B cell (primary cell): ENCODE results near the gene IRF2BP1. TPM values are rescaled to one million over a fixed set of nuclear protein-coding genes. Genes with fewer than 3 reads are reported as not detected.

Source experiments
- ATAC-seq: fragments of 200-7000 bp; cut with Tn5 transposase; one replicate; pipeline ENCODE4 v1.10.0; 2021; ENCODE audit warnings: low read depth, mild to moderate bottlenecking, moderate number of reproducible peaks, moderate library complexity
- CTCF ChIA-PET: fragments of 350-600 bp; sonication (Branson Sonifier 250); formaldehyde crosslinking; loops from one replicate; lab custom pipeline; 2021; ENCODE audit warnings: antibody characterized with exemption, inconsistent platforms; lab: Charles Lee
- POLR2A ChIA-PET: fragments of 350-600 bp; sonication (Branson Sonifier 250); formaldehyde crosslinking; loops from one replicate; lab custom pipeline; 2021; ENCODE audit warnings: antibody characterized with exemption; lab: Charles Lee
- DNase-seq: peaks from one replicate; pipeline ENCODE4 v3.0.0; 2013
- H2AFZ ChIP-seq: 2 replicates; pipeline ENCODE4 v1.6.1; 2012; ENCODE audit warnings: mild to moderate bottlenecking, low read depth, low read length; ENCODE audit not compliant: insufficient read depth, poor library complexity, severe bottlenecking
- H3K27ac ChIP-seq, 2 donors: 1 replicate in 1 of 2; 2 replicates in 1 of 2; pipeline ENCODE4 v1.5.1; 2012 to 2013; ENCODE audit warnings: low read length in 2 of 2, mild to moderate bottlenecking in 2 of 2, moderate library complexity in 1 of 2
- H3K27me3 ChIP-seq, 4 experiments: fragments of 200-600 bp in 1 of 4; sonication (generic) in 1 of 4; replicated peaks in 1 of 4; 1 replicate in 2 of 4; 2 replicates in 2 of 4; pipeline versions ENCODE4 v1.6.1 to v1.7.0; 2013 to 2016; ENCODE audit warnings: low read length in 3 of 4, mild to moderate bottlenecking in 2 of 4, mixed read lengths in 1 of 4, moderate library complexity in 1 of 4; ENCODE audit not compliant: insufficient read depth in 4 of 4, control insufficient read depth in 3 of 4; ENCODE audit errors: control extremely low read depth in 1 of 4
- H3K36me3 ChIP-seq, 2 experiments: replicated peaks in 1 of 2; 1 replicate in 1 of 2; 2 replicates in 1 of 2; pipeline versions ENCODE4 v1.6.1 to v1.7.1; 2013; ENCODE audit warnings: low read length in 1 of 2; ENCODE audit not compliant: insufficient read depth in 2 of 2, control insufficient read depth in 1 of 2; ENCODE audit errors: control extremely low read depth in 1 of 2, extremely low read depth in 1 of 2
- H3K4me1 ChIP-seq, 2 donors: fragments of 200-600 bp in 1 of 2; sonication (generic) in 1 of 2; 1 replicate in 1 of 2; 2 replicates in 1 of 2; pipeline versions ENCODE4 v1.5.1 to v1.6.1; 2013 to 2017; ENCODE audit warnings: low read length in 2 of 2; ENCODE audit not compliant: control insufficient read depth in 2 of 2, insufficient read depth in 2 of 2
- H3K4me2 ChIP-seq: replicated peaks from 2 replicates; pipeline ENCODE3; 2012; ENCODE audit warnings: mild to moderate bottlenecking, low read depth, low read length; ENCODE audit not compliant: poor library complexity, severe bottlenecking
- H3K4me3 ChIP-seq, 5 experiments: fragments of 200-600 bp in 1 of 5; sonication (generic) in 1 of 5; 1 replicate in 3 of 5; 2 replicates in 2 of 5; pipeline versions ENCODE4 v1.5.1 to v1.7.0; 2011 to 2016; ENCODE audit warnings: low read length in 4 of 5, mild to moderate bottlenecking in 4 of 5, low read depth in 2 of 5, control low read depth in 1 of 5, moderate library complexity in 1 of 5; ENCODE audit not compliant: insufficient read depth in 1 of 5; ENCODE audit errors: control extremely low read depth in 1 of 5, extremely low read depth in 1 of 5
- H3K79me2 ChIP-seq: fragments of 200-600 bp; sonication (generic); one replicate; pipeline ENCODE4 v1.6.0; 2016; ENCODE audit warnings: low read length; ENCODE audit not compliant: control insufficient read depth, insufficient read depth
- H3K9ac ChIP-seq: fragments of 200-600 bp; sonication (generic); 2 replicates; pipeline ENCODE4 v1.6.1; 2017; ENCODE audit warnings: mild to moderate bottlenecking, low read length, moderate library complexity
- H3K9me3 ChIP-seq, 3 donors: one replicate each; pipeline versions ENCODE4 v1.6.1 to v1.7.1; 2013; ENCODE audit warnings: low read length in 2 of 3; ENCODE audit not compliant: control insufficient read depth in 2 of 3, insufficient read depth in 1 of 3; ENCODE audit errors: control extremely low read depth in 1 of 3
- H4K20me1 ChIP-seq: 2 replicates; pipeline ENCODE4 v1.6.0; 2012; ENCODE audit warnings: mild to moderate bottlenecking, low read length; ENCODE audit not compliant: insufficient read depth, control insufficient read depth, poor library complexity, severe bottlenecking
- H3K27ac Mint-ChIP-seq: one replicate; pipeline ENCODE4 v1.8.0; 2021; ENCODE audit warnings: mixed read lengths
- H3K27me3 Mint-ChIP-seq: one replicate; pipeline ENCODE4 v1.8.0; 2021; ENCODE audit warnings: mixed read lengths
- H3K4me1 Mint-ChIP-seq: one replicate; pipeline ENCODE4 v1.8.0; 2021; ENCODE audit warnings: mixed read lengths
- H3K4me3 Mint-ChIP-seq: one replicate; pipeline ENCODE4 v1.8.0; 2021; ENCODE audit warnings: mixed read lengths
- H3K9me3 Mint-ChIP-seq: one replicate; pipeline ENCODE4 v1.8.0; 2022; ENCODE audit warnings: mixed read lengths; ENCODE audit not compliant: insufficient read depth
- EZH2 ChIP-seq: IDR thresholded peaks from 2 replicates; pipeline ENCODE4 v1.6.1; 2012; ENCODE audit warnings: borderline replicate concordance, low read depth, mild to moderate bottlenecking, moderate library complexity, low read length; ENCODE audit not compliant: insufficient read depth, poor library complexity, severe bottlenecking
- WGBS: methylation state at CpG from one replicate; pipeline ENCODE4 v1.1.5; 2013; ENCODE audit warnings: missing lambda C conversion rate; ENCODE audit not compliant: insufficient coverage; 5-methylcytosine and 5-hydroxymethylcytosine counted together
- intact Hi-C: fragments of 100-400 bp; cut with micrococcal nuclease; formaldehyde crosslinking; loops from one replicate; pipeline ENCODE4 v1.10.0; 2022
- polyA plus RNA-seq: library from polyadenylated mRNA; depleted of rRNA; stranded (reverse); fragments of >200 nt; gene quantifications from 2 replicates; pipeline ENCODE4 v1.2.3, GENCODE V29; 2012
- total RNA-seq, 2 donors: library from RNA; stranded (reverse); fragments of 120-200 nt in 1 of 2; gene quantifications; 1 replicate in 1 of 2; 2 replicates in 1 of 2; pipeline versions ENCODE4 v1.2.3 to v1.2.4, GENCODE V29; 2013 to 2022
- TF ChIP-seq, protein P1 (sequence below): fragments of 200-600 bp; IDR thresholded peaks from one replicate; pipeline ENCODE4 v1.8.0; 2022; ENCODE audit warnings: antibody characterized with exemption, mild to moderate bottlenecking

Gene IRF2BP1
- total and polyA plus RNA-seq, 2 donors (not counting 1 experiment from before 2014, with no cell fraction given), result 14.9 to 33.9 TPM

DNA sequence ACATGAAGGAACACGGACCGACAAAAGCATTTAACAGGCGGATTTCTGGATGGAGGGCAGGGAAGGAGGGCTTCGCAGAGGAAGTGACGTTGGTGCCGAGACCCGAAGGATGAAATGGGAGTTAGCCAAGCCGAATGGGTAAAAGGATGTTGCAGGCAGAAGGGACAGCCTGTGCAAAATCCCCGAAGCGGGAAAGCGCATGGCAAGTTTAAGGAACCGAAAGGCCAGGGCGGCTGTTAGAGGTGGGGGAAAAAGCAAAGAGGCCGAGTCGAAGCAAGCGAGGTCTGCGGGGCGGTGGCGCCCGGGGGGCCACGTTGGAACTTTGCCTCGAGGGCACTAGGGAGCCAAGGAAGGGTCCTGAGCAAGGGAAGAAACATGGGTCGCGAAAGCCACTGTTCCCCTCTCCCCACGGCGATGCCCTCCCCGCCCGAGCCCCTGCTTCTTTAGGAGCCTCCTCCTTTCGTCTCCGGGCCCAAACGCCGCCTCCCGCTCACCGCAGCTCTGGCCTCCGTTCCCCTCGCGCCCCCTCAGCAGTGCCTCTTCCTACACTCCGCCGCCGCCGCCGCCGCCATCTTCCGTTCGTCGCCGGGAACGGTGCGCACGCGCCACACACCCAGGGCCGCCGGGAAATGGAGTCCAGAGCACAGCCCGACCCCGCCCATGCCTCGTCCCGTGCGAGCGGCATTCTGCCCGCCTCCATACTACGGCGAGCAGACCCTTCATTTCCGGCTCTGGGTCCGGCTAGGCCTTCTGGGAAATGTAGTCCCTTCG is 23.2 kb downstream of the IRF2BP1 start, which contains the start of gene SYMPK:
Gene SYMPK (minus strand): TSS at position 584 of the 771 bp plus-strand sequence. CDS start 8,652 bp downstream, outside the sequence.
- Histone ChIP-seq H3K79me2 (peaks cover 45% of the 10 kb centered on the region), H2AFZ (peak within 1 kb of the TSS; percentile 86), H3K4me1 (peaks cover 27 to 33% of the 10 kb centered on the region in 2 donors), H3K9ac (peak within 1 kb of the TSS; percentile 77), H3K4me2 (peak within 1 kb of the TSS; percentile 95), H3K27ac (peak within 1 kb of the TSS; percentile 93 to 95), H3K36me3 (peaks cover 0 to 23% of the 10 kb centered on the region in 2 experiments), H3K4me3 (peak within 1 kb of the TSS; percentile 66 to 87 (median 83)), H3K9me3 (peaks cover 0 to 4% (median 0%) of the 10 kb centered on the region in 3 donors), H4K20me1 (peaks cover 14% of the 10 kb centered on the region), H3K27me3 (peaks cover 0 to 14% (median 6%) of the 10 kb centered on the region in 4 experiments)
- DNase-seq (peak; percentile 98), ATAC-seq (peak; percentile 95)
- Mint-ChIP-seq H3K27ac (peak within 1 kb of the TSS; percentile 98), H3K9me3 (no peaks in the 10 kb centered on the region), H3K4me3 (peak within 1 kb of the TSS; percentile 91), H3K4me1 (peaks cover 34% of the 10 kb centered on the region), H3K27me3 (peaks cover 10% of the 10 kb centered on the region)
- WGBS, result under 1% methylated on average over 65 of the region's 65 CpGs
- ChIA-PET POLR2A (interaction anchor here (0.6 to 2.0 kb wide), 8 partner anchors 22 to 170 kb away, joined by 3 to 9 read pairs (median 5); partner anchors contain the start of genes IRF2BP1, MYPOP, QPCTL and SIX5), CTCF (interaction anchor here (1.0 to 3.0 kb wide), 7 partner anchors 17 to 171 kb away, joined by 3 to 24 read pairs (median 8); partner anchors contain the start of genes IRF2BP1, MYPOP, SIX5 and SNRPD2)
- TF ChIP-seq, protein P1, sequence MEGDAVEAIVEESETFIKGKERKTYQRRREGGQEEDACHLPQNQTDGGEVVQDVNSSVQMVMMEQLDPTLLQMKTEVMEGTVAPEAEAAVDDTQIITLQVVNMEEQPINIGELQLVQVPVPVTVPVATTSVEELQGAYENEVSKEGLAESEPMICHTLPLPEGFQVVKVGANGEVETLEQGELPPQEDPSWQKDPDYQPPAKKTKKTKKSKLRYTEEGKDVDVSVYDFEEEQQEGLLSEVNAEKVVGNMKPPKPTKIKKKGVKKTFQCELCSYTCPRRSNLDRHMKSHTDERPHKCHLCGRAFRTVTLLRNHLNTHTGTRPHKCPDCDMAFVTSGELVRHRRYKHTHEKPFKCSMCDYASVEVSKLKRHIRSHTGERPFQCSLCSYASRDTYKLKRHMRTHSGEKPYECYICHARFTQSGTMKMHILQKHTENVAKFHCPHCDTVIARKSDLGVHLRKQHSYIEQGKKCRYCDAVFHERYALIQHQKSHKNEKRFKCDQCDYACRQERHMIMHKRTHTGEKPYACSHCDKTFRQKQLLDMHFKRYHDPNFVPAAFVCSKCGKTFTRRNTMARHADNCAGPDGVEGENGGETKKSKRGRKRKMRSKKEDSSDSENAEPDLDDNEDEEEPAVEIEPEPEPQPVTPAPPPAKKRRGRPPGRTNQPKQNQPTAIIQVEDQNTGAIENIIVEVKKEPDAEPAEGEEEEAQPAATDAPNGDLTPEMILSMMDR, result no peak
- no peak for TF ChIP-seq EZH2
- intact Hi-C loops, result loop anchor here (1.0 to 2.0 kb wide), 10 partner anchors 24 to 988 kb away; partner anchors contain the start of genes AP2S1, CCDC61, DMWD and FBXO46
